ENCODE data around the gene ZKSCAN3. TPM values are rescaled to one million over a fixed set of nuclear protein-coding genes. Genes with fewer than 3 reads are reported as not detected.

The ZKSCAN3 gene
- total and polyA plus RNA-seq, 10 of the 15 experiments (the other 5 are each of a cell fraction or from before 2014, with no cell fraction given) = 0.86 to 4.3 (median 3.1) TPM

GRCh38 chr6:28373925-28374324 lies 24.2 kb downstream of the ZKSCAN3 start:
- H3K4me3 ChIP-seq = no peak overlapping the region
- in situ Hi-C loops (cut with MboI) = loop anchor here (25.0 kb wide), 1 partner anchor 1212 kb away; no protein-coding TSS in a partner anchor
- no peak overlapping the region for H3K9ac ChIP-seq (ENCODE audit: control insufficient read depth, insufficient read depth, low read length)
- peaks cover 5% of the 10 kb centered on the region for H3K4me1 ChIP-seq (ENCODE audit: control insufficient read depth, insufficient read depth, low read length)
- RAD21 ChIA-PET (ENCODE audit: unreplicated experiment) = no interaction called here
- ATAC-seq (no peak), DNase-seq (ENCODE audit: low read depth, low spot score) (no peak), FAIRE-seq (no peak)
- SMC1A ChIA-PET (ENCODE audit: uncharacterized antibody, unreplicated experiment) = no interaction called here
- H3K4me2 ChIP-seq (ENCODE audit: control insufficient read depth, insufficient read depth) = no peak overlapping the region
- no peaks in the 10 kb centered on the region for H3K79me2 ChIP-seq (ENCODE audit: control insufficient read depth, insufficient read depth, low read length)
- H2AFZ ChIP-seq (ENCODE audit: control insufficient read depth, low read depth, low read length) = no peak overlapping the region
- 100% methylated on average over 1 of the region's 1 CpG for WGBS (ENCODE audit: insufficient coverage, insufficient replicate concordance, low lambda C conversion rate, missing lambda C conversion rate)
- peaks cover 0 to 3% of the 10 kb centered on the region in 2 experiments; a peak in 1 of 4 replicates for H3K36me3 ChIP-seq (ENCODE audit: control insufficient read depth in 2 of 2, insufficient read depth in 2 of 2, low read length in 1 of 2)
- no TSS peak for BruUV-seq (replicated peaks)
- CTCF ChIA-PET = no interaction called here
- intact Hi-C loops (cut with micrococcal nuclease; ENCODE audit: unreplicated experiment) = no loop called here
- H3K9me3 ChIP-seq (replicated peaks; ENCODE audit: control insufficient read depth, insufficient read depth, low read length) = no peaks in the 10 kb centered on the region; the same call in 1 of the 3 replicates
- TF ChIP-seq MLLT1 (IDR thresholded peaks at IDR 0.05) (no peak), ATF3 (IDR thresholded peaks at IDR 0.05; ENCODE audit: borderline replicate concordance, extremely low read depth, low read depth, low read length) (no peak), SUPT20H (IDR thresholded peaks at IDR 0.05; ENCODE audit: borderline replicate concordance, control insufficient read depth, low read depth, low read length) (no peak), ESRRA (IDR thresholded peaks at IDR 0.05; ENCODE audit: low read length) (no peak)
- POLR2A ChIA-PET = no interaction called here
- H4K20me1 ChIP-seq (ENCODE audit: control insufficient read depth, insufficient read depth) = no peaks in the 10 kb centered on the region
- no peaks in the 10 kb centered on the region for H3K27me3 ChIP-seq (replicated peaks in 1 of 2; ENCODE audit: control insufficient read depth in 2 of 2, insufficient read depth in 2 of 2, low read length in 1 of 2)
- H3K27ac ChIP-seq (ENCODE audit: control insufficient read depth, insufficient read depth) = no peak overlapping the region

DNA sequence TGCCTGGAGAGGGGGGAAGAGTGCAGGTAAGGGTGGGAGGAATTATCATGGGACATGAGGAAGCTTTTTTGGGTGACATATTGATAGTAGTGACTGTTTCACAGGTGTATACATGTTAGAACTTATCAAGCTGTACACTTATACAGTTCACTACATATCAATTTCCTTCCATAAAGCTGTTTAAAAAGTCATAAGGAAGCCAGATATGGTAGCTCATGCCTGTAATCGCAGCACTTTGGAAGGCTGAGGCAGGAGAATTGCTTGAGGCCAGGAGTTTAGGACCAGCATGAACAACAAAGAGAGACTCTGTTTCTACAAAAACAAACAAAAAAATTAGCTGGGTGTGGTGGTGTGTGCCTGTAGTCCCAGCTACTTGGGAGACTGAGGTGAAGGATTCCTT lies 28.1 kb downstream of the ZKSCAN3 start:
- intact Hi-C loops (cut with micrococcal nuclease; ENCODE audit: unreplicated experiment) = no loop called here
- H3K4me3 ChIP-seq = no peak overlapping the region
- no peak overlapping the region for H3K4me2 ChIP-seq (ENCODE audit: control insufficient read depth, insufficient read depth)
- POLR2A ChIA-PET = no interaction called here
- FAIRE-seq (no peak), ATAC-seq (no peak), DNase-seq (ENCODE audit: low read depth, low spot score) (no peak)
- H3K79me2 ChIP-seq (ENCODE audit: control insufficient read depth, insufficient read depth, low read length) = no peaks in the 10 kb centered on the region
- RAD21 ChIA-PET (ENCODE audit: unreplicated experiment) = no interaction called here
- BruUV-seq (replicated peaks) = no TSS peak
- H3K9ac ChIP-seq (ENCODE audit: control insufficient read depth, insufficient read depth, low read length) = no peak overlapping the region
- no peak overlapping the region for H2AFZ ChIP-seq (ENCODE audit: control insufficient read depth, low read depth, low read length)
- peaks cover 0 to 12% of the 10 kb centered on the region in 2 experiments; a peak in 3 of 4 replicates for H3K36me3 ChIP-seq (ENCODE audit: control insufficient read depth in 2 of 2, insufficient read depth in 2 of 2, low read length in 1 of 2)
- no peaks in the 10 kb centered on the region for H3K4me1 ChIP-seq (ENCODE audit: control insufficient read depth, insufficient read depth, low read length)
- SMC1A ChIA-PET (ENCODE audit: uncharacterized antibody, unreplicated experiment) = no interaction called here
- no peak for TF ChIP-seq BMI1 (IDR thresholded peaks at IDR 0.05; ENCODE audit: borderline replicate concordance)
- TF ChIP-seq NFXL1 (IDR thresholded peaks at IDR 0.05; ENCODE audit: borderline replicate concordance) = no peak
- no peak for TF ChIP-seq CHD2 (IDR thresholded peaks at IDR 0.05; ENCODE audit: borderline replicate concordance, low read depth, low read length)
- no peak for TF ChIP-seq GABPA (IDR thresholded peaks at IDR 0.05; ENCODE audit: low read depth)
- no peak for TF ChIP-seq DPF2 (IDR thresholded peaks at IDR 0.05)
- no peak for TF ChIP-seq IRF4 (IDR thresholded peaks at IDR 0.05; ENCODE audit: low read depth, low read length)
- TF ChIP-seq CBX3 (IDR thresholded peaks at IDR 0.05; ENCODE audit: borderline replicate concordance, low read depth) = no peak
- TF ChIP-seq TCF3 (IDR thresholded peaks at IDR 0.05; ENCODE audit: borderline replicate concordance, insufficient read depth, low read depth, low read length) = no peak
- TF ChIP-seq TCF12 (IDR thresholded peaks at IDR 0.05; ENCODE audit: low read depth, low read length) = no peak
- H4K20me1 ChIP-seq (ENCODE audit: control insufficient read depth, insufficient read depth) = no peaks in the 10 kb centered on the region
- H3K9me3 ChIP-seq (replicated peaks; ENCODE audit: control insufficient read depth, insufficient read depth, low read length) = peaks cover 1% of the 10 kb centered on the region
- in situ Hi-C loops (cut with MboI) = no loop called here
- CTCF ChIA-PET = interaction anchor here (2.6 kb wide), 1 partner anchor 22 kb away, joined by 7 read pairs; no protein-coding TSS in a partner anchor
- WGBS (ENCODE audit: insufficient coverage, insufficient replicate concordance, low lambda C conversion rate, missing lambda C conversion rate) = 95% methylated on average over 1 of the region's 1 CpG
- H3K27ac ChIP-seq (ENCODE audit: control insufficient read depth, insufficient read depth) = no peak overlapping the region
- no peaks in the 10 kb centered on the region for H3K27me3 ChIP-seq (replicated peaks in 1 of 2; ENCODE audit: control insufficient read depth in 2 of 2, insufficient read depth in 2 of 2, low read length in 1 of 2)

Data from GM12878 (cell line).